ENCODE measurements around the gene TNNI2. TPM values are rescaled to one million over a fixed set of nuclear protein-coding genes. Genes with fewer than 3 reads are reported as not detected.
"Not testable (repeated sequence)": the region's sequence is repeated elsewhere in the genome, so short reads cannot be mapped to it uniquely, and the experiment has no call there.

The TNNI2 gene
- total RNA-seq, 4 donors from 2014 or later = 4.2 TPM; not detected in 3

DNA sequence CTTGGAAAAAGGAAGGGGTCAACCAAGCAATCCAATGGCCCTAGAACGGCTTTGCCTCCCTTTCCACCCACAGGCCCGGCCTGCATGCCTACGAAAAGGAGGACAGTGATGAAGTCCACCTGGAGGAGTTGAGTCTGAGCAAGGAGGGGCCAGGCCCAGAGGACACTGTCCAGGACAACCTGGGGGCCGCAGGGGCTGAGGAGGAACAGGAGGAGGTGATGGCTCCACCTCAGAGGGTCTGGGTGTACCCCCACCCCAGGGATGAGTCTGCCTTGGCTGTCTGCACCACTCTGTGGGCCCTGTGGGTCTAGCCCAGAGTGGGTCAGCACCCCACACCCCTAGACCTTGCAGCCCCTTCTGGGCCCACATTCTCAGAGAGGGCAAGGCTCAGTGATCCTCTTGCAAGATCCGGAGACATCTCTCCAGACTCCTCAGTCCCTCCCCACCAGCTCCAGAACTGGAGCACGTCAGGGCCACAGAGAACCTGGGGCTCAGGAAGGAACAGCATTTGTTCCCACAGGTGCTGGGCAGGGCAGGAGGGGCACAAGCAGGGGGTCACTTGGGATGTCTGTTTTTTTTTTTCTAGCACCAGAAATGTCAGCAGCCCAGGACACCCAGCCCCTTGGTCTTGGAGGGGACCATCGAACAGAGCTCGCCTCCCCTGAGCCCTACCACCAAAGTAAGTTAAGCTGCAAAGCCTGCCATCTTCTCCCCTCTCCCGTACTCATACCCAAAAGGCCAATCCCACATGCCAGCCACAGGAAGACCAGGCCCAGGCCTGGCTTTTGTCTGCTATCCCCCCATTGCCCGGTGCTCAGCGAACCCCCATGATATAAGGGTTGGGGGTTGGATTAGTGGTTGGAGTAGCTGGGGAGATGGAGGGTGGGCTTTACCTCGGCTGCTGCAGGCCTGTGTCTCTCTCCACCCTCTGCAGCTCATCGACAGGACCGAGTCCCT is 44.8 kb downstream of the TNNI2 start:
- DNase-seq (ENCODE audit: extremely low spot score) = no peak
- H3K4me1 ChIP-seq = peaks cover 35 to 52% (median 39%) of the 10 kb centered on the region in 4 donors
- intact Hi-C loops (cut with DNase I) = loop anchor here (2.0 to 5.0 kb wide), 2 partner anchors 41 to 269 kb away; no protein-coding TSS in a partner anchor
- H3K27me3 ChIP-seq = no peaks in the 10 kb centered on the region
- H3K36me3 ChIP-seq = peaks cover 0 to 45% (median 15%) of the 10 kb centered on the region in 4 donors
- peak overlapping the region in 1 of 4 donors; percentile 24 for H3K27ac ChIP-seq (replicated peaks in 1 of 4)
- no peaks in the 10 kb centered on the region for H3K9me3 ChIP-seq
- H3K4me3 ChIP-seq = no peak overlapping the region
- 90% methylated on average over 14 of the region's 14 CpGs for WGBS
- TF ChIP-seq, protein P1, sequence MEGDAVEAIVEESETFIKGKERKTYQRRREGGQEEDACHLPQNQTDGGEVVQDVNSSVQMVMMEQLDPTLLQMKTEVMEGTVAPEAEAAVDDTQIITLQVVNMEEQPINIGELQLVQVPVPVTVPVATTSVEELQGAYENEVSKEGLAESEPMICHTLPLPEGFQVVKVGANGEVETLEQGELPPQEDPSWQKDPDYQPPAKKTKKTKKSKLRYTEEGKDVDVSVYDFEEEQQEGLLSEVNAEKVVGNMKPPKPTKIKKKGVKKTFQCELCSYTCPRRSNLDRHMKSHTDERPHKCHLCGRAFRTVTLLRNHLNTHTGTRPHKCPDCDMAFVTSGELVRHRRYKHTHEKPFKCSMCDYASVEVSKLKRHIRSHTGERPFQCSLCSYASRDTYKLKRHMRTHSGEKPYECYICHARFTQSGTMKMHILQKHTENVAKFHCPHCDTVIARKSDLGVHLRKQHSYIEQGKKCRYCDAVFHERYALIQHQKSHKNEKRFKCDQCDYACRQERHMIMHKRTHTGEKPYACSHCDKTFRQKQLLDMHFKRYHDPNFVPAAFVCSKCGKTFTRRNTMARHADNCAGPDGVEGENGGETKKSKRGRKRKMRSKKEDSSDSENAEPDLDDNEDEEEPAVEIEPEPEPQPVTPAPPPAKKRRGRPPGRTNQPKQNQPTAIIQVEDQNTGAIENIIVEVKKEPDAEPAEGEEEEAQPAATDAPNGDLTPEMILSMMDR (IDR thresholded peaks at IDR 0.05) = no peak
- no peak for TF ChIP-seq POLR2AphosphoS5 (IDR thresholded peaks at IDR 0.05)
- TF ChIP-seq EP300 (IDR thresholded peaks at IDR 0.05) = no peak
- TF ChIP-seq POLR2A (IDR thresholded peaks at IDR 0.05; ENCODE audit: low read depth) = no peak

DNA sequence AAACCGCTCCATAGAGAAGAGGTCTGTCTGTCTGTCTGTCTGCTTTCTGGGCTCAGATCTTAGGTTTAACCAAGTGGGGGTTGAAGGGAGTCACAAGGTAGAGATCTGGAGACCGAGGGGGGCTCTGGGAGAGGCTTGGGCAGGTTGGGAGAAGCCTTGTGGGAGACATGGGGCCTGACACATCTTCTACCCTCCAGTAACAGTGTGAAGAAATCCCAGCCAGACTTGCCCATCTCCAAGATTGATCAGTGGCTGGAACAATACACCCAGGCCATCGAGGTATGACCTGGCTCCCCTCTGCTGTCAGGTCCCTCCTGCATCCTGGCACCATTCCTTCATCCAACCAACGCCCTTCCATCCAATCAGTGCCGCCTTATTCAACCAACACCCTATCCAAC is 45.5 kb downstream of the TNNI2 start:
- over 99% methylated on average over 5 of the region's 5 CpGs for WGBS
- H3K4me1 ChIP-seq = peaks cover 35 to 51% (median 37%) of the 10 kb centered on the region in 4 donors
- H3K4me3 ChIP-seq = no peak overlapping the region
- H3K27me3 ChIP-seq = no peaks in the 10 kb centered on the region
- H3K27ac ChIP-seq (replicated peaks in 1 of 4) = no peak overlapping the region
- no peak for DNase-seq (ENCODE audit: extremely low spot score)
- no peaks in the 10 kb centered on the region for H3K9me3 ChIP-seq
- intact Hi-C loops (cut with DNase I) = loop anchor here (5.0 kb wide), 1 partner anchor 42 kb away; no protein-coding TSS in a partner anchor
- peaks cover 0 to 49% (median 15%) of the 10 kb centered on the region in 4 donors for H3K36me3 ChIP-seq
- TF ChIP-seq POLR2A (IDR thresholded peaks at IDR 0.05; ENCODE audit: low read depth) (no peak), POLR2AphosphoS5 (IDR thresholded peaks at IDR 0.05) (no peak), EP300 (IDR thresholded peaks at IDR 0.05) (no peak)
- TF ChIP-seq, protein P1 (IDR thresholded peaks at IDR 0.05) = no peak

DNA sequence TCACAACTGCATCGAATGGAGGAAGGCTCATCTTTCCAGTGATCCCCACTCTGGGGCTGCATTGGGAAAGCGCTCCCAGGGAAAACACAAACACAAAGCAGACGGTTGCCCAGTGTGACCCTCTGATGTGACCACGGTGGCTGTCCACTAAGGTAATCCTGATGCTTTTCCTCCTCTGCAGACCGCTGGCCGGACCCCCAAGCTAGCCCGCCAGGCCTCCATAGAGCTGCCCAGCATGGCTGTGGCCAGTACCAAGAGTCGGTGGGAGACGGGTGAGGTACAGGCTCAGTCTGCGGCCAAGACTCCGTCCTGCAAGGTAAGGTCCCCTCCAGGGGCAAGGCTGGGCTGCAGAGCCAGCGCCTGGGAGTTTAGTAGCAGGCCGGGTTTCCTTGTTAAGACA is 47.8 kb downstream of the TNNI2 start:
- WGBS = 90% methylated on average over 10 of the region's 13 CpGs
- Histone ChIP-seq H3K27me3 (peaks cover 0 to 10% (median 0%) of the 10 kb centered on the region in 4 donors), H3K36me3 (peaks cover 0 to 49% (median 15%) of the 10 kb centered on the region in 4 donors), H3K4me1 (peaks cover 15 to 32% (median 18%) of the 10 kb centered on the region in 4 donors)
- intact Hi-C loops (cut with DNase I); H3K4me3 ChIP-seq; DNase-seq (ENCODE audit: extremely low spot score); H3K27ac ChIP-seq (replicated peaks in 1 of 4); H3K9me3 ChIP-seq: not testable (repeated sequence)

DNA sequence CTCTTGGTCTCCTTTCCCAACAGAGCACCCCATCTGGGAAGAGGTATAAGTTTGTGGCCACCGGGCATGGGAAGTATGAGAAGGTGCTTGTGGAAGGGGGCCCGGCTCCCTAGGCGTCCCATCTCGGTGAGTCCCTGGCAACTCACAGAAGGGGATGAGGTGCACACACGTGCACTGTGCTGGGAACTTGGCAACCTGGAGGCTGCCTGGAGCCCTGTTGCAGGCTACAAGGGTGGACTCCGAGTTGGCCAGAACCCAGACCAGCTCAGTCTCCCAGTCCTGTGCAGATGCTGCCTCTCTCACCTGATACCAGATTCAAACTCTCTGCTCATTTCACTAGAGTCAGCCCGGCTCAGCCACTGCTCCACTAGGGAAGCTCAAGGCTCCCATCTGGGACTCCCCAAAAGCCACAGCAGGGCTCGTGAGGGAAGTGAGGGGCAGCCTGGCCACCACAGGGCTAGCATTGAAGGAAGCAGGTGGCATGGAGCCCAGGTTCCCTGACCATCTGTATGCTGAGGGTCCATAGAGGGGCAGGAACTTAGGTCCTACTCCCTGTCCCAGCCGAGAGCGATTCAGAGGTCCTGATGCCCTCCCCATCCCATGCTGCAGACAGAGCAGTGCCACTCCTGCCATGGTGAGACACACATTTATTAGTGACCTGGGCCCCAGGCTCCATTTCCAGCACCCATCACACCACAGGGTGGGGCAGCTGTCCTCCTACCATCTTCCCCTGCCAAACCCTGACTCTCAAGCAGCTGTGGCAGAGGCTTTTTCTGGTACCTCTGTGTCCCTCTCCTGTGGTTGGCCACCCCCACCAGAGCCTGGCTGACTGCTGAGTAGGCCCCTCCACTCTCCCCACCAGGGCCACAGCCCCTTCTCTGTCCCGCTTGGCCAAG is 48.9 kb downstream of the TNNI2 start:
- intact Hi-C loops (cut with DNase I) = no loop called here
- DNase-seq (ENCODE audit: extremely low spot score) = no peak
- H3K27ac ChIP-seq (replicated peaks in 1 of 4) = peak overlapping the region in 2 of 4 donors; percentile 15 to 34

More for the DNA sequence above, 48.9 kb downstream of the TNNI2 start:
- Histone ChIP-seq H3K36me3 (peaks cover 0 to 49% (median 15%) of the 10 kb centered on the region in 4 donors), H3K27me3 (peaks cover 0 to 10% (median 0%) of the 10 kb centered on the region in 4 donors), H3K9me3 (no peaks in the 10 kb centered on the region), H3K4me1 (peaks cover 3 to 21% (median 6%) of the 10 kb centered on the region in 4 donors), H3K4me3 (no peak overlapping the region)
- 93% methylated on average over 5 of the region's 11 CpGs for WGBS
- TF ChIP-seq POLR2AphosphoS5 (IDR thresholded peaks at IDR 0.05) = no peak
- TF ChIP-seq POLR2A (IDR thresholded peaks at IDR 0.05; ENCODE audit: low read depth) = no peak
- no peak for TF ChIP-seq EP300 (IDR thresholded peaks at IDR 0.05)
- TF ChIP-seq, protein P1 (IDR thresholded peaks at IDR 0.05) = no peak

Data from esophagus muscularis mucosa (tissue), 4 donors.